ENCODE results near the gene C8G. TPM values are rescaled to one million over a fixed set of nuclear protein-coding genes. Genes with fewer than 3 reads are reported as not detected.

Gene C8G
- polyA plus RNA-seq, 1 donor from 2014 or later: not detected

DNA sequence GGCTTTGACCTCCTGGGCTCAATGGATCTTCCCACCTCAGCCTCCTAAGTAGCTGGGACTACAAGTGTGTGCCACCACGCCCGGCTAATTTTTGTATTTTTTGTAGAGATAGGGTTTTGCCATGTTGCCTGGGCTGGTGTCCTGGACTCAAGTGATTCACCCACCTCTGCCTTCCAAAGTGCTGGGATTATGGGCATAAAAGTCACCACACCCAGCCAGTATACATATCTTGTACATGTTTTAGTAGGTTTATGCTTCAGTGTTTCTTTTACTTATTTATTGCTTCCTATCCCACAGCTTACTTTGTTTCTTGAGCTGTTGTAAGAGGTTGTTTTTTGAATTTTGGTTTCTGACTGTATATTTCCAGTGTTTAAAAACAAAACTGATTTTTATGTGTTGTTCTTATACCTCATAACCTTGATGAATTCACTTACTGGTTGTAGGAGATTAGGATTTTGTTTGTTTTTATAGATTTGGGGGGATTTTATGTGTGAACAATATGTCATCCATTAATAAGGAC lies 13.4 kb upstream of the C8G start:
- Histone ChIP-seq H3K27ac (ENCODE audit: low read length) (no peak overlapping the region), H3K9me3 (ENCODE audit: low read length) (no peaks in the 10 kb centered on the region), H3K79me2 (replicated peaks; ENCODE audit: insufficient read depth, low read length) (no peaks in the 10 kb centered on the region), H4K20me1 (ENCODE audit: insufficient read depth) (no peaks in the 10 kb centered on the region), H3F3A (ENCODE audit: insufficient read depth, low read length, poor library complexity, severe bottlenecking) (no peaks in the 10 kb centered on the region), H3K27me3 (ENCODE audit: insufficient read depth, low read depth, low read length) (no peaks in the 10 kb centered on the region), H3K9ac (ENCODE audit: low read length) (no peak overlapping the region), H3K4me3 (ENCODE audit: low read length) (no peak overlapping the region), H3K36me3 (ENCODE audit: insufficient read depth, low read length) (no peaks in the 10 kb centered on the region), H3K4me2 (ENCODE audit: low read length) (no peak overlapping the region), H2AFZ (ENCODE audit: low read depth, low read length) (no peak overlapping the region), H3K9me2 (ENCODE audit: insufficient read depth, low read length) (no peaks in the 10 kb centered on the region)
- TF ChIP-seq, protein P1, sequence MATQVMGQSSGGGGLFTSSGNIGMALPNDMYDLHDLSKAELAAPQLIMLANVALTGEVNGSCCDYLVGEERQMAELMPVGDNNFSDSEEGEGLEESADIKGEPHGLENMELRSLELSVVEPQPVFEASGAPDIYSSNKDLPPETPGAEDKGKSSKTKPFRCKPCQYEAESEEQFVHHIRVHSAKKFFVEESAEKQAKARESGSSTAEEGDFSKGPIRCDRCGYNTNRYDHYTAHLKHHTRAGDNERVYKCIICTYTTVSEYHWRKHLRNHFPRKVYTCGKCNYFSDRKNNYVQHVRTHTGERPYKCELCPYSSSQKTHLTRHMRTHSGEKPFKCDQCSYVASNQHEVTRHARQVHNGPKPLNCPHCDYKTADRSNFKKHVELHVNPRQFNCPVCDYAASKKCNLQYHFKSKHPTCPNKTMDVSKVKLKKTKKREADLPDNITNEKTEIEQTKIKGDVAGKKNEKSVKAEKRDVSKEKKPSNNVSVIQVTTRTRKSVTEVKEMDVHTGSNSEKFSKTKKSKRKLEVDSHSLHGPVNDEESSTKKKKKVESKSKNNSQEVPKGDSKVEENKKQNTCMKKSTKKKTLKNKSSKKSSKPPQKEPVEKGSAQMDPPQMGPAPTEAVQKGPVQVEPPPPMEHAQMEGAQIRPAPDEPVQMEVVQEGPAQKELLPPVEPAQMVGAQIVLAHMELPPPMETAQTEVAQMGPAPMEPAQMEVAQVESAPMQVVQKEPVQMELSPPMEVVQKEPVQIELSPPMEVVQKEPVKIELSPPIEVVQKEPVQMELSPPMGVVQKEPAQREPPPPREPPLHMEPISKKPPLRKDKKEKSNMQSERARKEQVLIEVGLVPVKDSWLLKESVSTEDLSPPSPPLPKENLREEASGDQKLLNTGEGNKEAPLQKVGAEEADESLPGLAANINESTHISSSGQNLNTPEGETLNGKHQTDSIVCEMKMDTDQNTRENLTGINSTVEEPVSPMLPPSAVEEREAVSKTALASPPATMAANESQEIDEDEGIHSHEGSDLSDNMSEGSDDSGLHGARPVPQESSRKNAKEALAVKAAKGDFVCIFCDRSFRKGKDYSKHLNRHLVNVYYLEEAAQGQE (IDR thresholded peaks at IDR 0.05; ENCODE audit: borderline replicate concordance): no peak
- TF ChIP-seq TAF1 (IDR thresholded peaks at IDR 0.05; ENCODE audit: low read depth) (no peak), SMC3 (conservative IDR thresholded peaks at IDR 0.05; ENCODE audit: poor library complexity) (no peak), MXI1 (conservative IDR thresholded peaks at IDR 0.05; ENCODE audit: poor library complexity, severe bottlenecking) (no peak), EZH2 (IDR thresholded peaks at IDR 0.05; ENCODE audit: borderline replicate concordance, insufficient read depth, low read length, poor library complexity, severe bottlenecking) (no peak), RAD21 (conservative IDR thresholded peaks at IDR 0.05) (no peak), POLR2AphosphoS5 (IDR thresholded peaks at IDR 0.05) (no peak), EP300 (conservative IDR thresholded peaks at IDR 0.05; ENCODE audit: poor library complexity, severe bottlenecking) (no peak)
- TF ChIP-seq, protein P2, sequence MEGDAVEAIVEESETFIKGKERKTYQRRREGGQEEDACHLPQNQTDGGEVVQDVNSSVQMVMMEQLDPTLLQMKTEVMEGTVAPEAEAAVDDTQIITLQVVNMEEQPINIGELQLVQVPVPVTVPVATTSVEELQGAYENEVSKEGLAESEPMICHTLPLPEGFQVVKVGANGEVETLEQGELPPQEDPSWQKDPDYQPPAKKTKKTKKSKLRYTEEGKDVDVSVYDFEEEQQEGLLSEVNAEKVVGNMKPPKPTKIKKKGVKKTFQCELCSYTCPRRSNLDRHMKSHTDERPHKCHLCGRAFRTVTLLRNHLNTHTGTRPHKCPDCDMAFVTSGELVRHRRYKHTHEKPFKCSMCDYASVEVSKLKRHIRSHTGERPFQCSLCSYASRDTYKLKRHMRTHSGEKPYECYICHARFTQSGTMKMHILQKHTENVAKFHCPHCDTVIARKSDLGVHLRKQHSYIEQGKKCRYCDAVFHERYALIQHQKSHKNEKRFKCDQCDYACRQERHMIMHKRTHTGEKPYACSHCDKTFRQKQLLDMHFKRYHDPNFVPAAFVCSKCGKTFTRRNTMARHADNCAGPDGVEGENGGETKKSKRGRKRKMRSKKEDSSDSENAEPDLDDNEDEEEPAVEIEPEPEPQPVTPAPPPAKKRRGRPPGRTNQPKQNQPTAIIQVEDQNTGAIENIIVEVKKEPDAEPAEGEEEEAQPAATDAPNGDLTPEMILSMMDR (IDR thresholded peaks at IDR 0.05; ENCODE audit: poor library complexity, severe bottlenecking): no peak

- H3K4me3 ChIP-seq (ENCODE audit: low read length): no peak overlapping the region
- H3K79me2 ChIP-seq (replicated peaks; ENCODE audit: insufficient read depth, low read length): no peaks in the 10 kb centered on the region
- no peak overlapping the region for H3K9ac ChIP-seq (ENCODE audit: low read length)
- H3K4me2 ChIP-seq (ENCODE audit: low read length): no peak overlapping the region
- H3K9me2 ChIP-seq (ENCODE audit: insufficient read depth, low read length): no peaks in the 10 kb centered on the region
- no peaks in the 10 kb centered on the region for H3F3A ChIP-seq (ENCODE audit: insufficient read depth, low read length, poor library complexity, severe bottlenecking)
- H3K9me3 ChIP-seq (ENCODE audit: low read length): no peaks in the 10 kb centered on the region
- H2AFZ ChIP-seq (ENCODE audit: low read depth, low read length): no peak overlapping the region
- TF ChIP-seq EZH2 (IDR thresholded peaks at IDR 0.05; ENCODE audit: borderline replicate concordance, insufficient read depth, low read length, poor library complexity, severe bottlenecking) (no peak), EP300 (conservative IDR thresholded peaks at IDR 0.05; ENCODE audit: poor library complexity, severe bottlenecking) (no peak), TAF1 (IDR thresholded peaks at IDR 0.05; ENCODE audit: low read depth) (no peak), SMC3 (conservative IDR thresholded peaks at IDR 0.05; ENCODE audit: poor library complexity) (no peak), MXI1 (conservative IDR thresholded peaks at IDR 0.05; ENCODE audit: poor library complexity, severe bottlenecking) (no peak), POLR2AphosphoS5 (IDR thresholded peaks at IDR 0.05) (no peak), RAD21 (conservative IDR thresholded peaks at IDR 0.05) (no peak)
- TF ChIP-seq, protein P2 (IDR thresholded peaks at IDR 0.05; ENCODE audit: poor library complexity, severe bottlenecking): no peak
- TF ChIP-seq, protein P1 (IDR thresholded peaks at IDR 0.05; ENCODE audit: borderline replicate concordance): no peak
- H3K27me3 ChIP-seq (ENCODE audit: insufficient read depth, low read depth, low read length): no peaks in the 10 kb centered on the region
- H4K20me1 ChIP-seq (ENCODE audit: insufficient read depth): no peaks in the 10 kb centered on the region
- no peak overlapping the region for H3K27ac ChIP-seq (ENCODE audit: low read length)
- H3K36me3 ChIP-seq (ENCODE audit: insufficient read depth, low read length): no peaks in the 10 kb centered on the region
Observed at GRCh38 chr9:136934277-136934676, 10.8 kb upstream of the C8G start.
